Measurements from ENCODE around the gene DCST2. TPM values are rescaled to one million over a fixed set of nuclear protein-coding genes. Genes with fewer than 3 reads are reported as not detected.

The DCST2 gene
- total and polyA plus RNA-seq, 9 of the 15 experiments (the other 6 are each of a cell fraction or from before 2014, with no cell fraction given): 0.09 to 0.49 (median 0.11) TPM; not detected in 3

- TF ChIP-seq ZNF518B (CRISPR knock-in tag; IDR thresholded peaks at IDR 0.05) (no peak), GTF2A2 (tag; IDR thresholded peaks at IDR 0.05) (no peak), ZNF655 (CRISPR knock-in tag; IDR thresholded peaks at IDR 0.05) (no peak), RHOXF2B (CRISPR knock-in tag; conservative IDR thresholded peaks at IDR 0.05) (no peak), ZNF134 (CRISPR knock-in tag; conservative IDR thresholded peaks at IDR 0.05) (no peak), ZBTB7A (IDR thresholded peaks at IDR 0.05; ENCODE audit: borderline replicate concordance, control insufficient read depth, low read depth, low read length) (no peak), BACH1 (tag; IDR thresholded peaks at IDR 0.05) (0 out of 2 replicates have a peak, but pooled peaks have one; percentile 48), ZFP1 (CRISPR knock-in tag; IDR thresholded peaks at IDR 0.05) (no peak), GTF2F1 (IDR thresholded peaks at IDR 0.05; ENCODE audit: low read depth, low read length) (no peak), DPF2 (IDR thresholded peaks at IDR 0.05) (0 out of 2 replicates have a peak, but pooled peaks have one; percentile 50), ZNF318 (IDR thresholded peaks at IDR 0.05; ENCODE audit: borderline replicate concordance in 1 of 2, low read depth in 1 of 2) (no peak), CC2D1A (IDR thresholded peaks at IDR 0.05) (no peak), LCOR (CRISPR knock-in tag; IDR thresholded peaks at IDR 0.05) (peak; percentile 44; the same call in 1 of the 2 replicates), NELFE (IDR thresholded peaks at IDR 0.05; ENCODE audit: insufficient read depth, insufficient read length) (no peak)
These were observed 29.1 kb downstream of the DCST2 start (continued) for GRCh38 chr1:155004352-155005075.

Measured in K562 (cell line).